NCI-H460 (cell line): ENCODE data around the gene PIEZO1. TPM values are rescaled to one million over a fixed set of nuclear protein-coding genes. Genes with fewer than 3 reads are reported as not detected.
A peak's percentile ranks its signal among the peaks of the same experiment; 100 is the strongest.
"Not testable (repeated sequence)": the region's sequence is repeated elsewhere in the genome, so short reads cannot be mapped to it uniquely, and the experiment has no call there.

Experiments used
- DNase-seq: peaks from one replicate; pipeline ENCODE4 v3.0.0-alpha.2; 2016; ENCODE audit warnings: low read depth; ENCODE audit errors: extremely low read depth
- polyA plus RNA-seq: library from polyadenylated mRNA; depleted of rRNA; stranded (reverse); fragments of >200 nt; gene quantifications from 2 replicates; pipeline ENCODE4 v1.2.3, GENCODE V29; 2014; cell fraction: nucleus; rRNA removed
- total RNA-seq: library from RNA; depleted of rRNA; stranded (reverse); fragments of >200 nt; shearing (Covaris generic); gene quantifications from 2 replicates; pipeline ENCODE4 v1.2.3, GENCODE V29; 2014; rRNA removed

The PIEZO1 gene, protein sequence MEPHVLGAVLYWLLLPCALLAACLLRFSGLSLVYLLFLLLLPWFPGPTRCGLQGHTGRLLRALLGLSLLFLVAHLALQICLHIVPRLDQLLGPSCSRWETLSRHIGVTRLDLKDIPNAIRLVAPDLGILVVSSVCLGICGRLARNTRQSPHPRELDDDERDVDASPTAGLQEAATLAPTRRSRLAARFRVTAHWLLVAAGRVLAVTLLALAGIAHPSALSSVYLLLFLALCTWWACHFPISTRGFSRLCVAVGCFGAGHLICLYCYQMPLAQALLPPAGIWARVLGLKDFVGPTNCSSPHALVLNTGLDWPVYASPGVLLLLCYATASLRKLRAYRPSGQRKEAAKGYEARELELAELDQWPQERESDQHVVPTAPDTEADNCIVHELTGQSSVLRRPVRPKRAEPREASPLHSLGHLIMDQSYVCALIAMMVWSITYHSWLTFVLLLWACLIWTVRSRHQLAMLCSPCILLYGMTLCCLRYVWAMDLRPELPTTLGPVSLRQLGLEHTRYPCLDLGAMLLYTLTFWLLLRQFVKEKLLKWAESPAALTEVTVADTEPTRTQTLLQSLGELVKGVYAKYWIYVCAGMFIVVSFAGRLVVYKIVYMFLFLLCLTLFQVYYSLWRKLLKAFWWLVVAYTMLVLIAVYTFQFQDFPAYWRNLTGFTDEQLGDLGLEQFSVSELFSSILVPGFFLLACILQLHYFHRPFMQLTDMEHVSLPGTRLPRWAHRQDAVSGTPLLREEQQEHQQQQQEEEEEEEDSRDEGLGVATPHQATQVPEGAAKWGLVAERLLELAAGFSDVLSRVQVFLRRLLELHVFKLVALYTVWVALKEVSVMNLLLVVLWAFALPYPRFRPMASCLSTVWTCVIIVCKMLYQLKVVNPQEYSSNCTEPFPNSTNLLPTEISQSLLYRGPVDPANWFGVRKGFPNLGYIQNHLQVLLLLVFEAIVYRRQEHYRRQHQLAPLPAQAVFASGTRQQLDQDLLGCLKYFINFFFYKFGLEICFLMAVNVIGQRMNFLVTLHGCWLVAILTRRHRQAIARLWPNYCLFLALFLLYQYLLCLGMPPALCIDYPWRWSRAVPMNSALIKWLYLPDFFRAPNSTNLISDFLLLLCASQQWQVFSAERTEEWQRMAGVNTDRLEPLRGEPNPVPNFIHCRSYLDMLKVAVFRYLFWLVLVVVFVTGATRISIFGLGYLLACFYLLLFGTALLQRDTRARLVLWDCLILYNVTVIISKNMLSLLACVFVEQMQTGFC (N-terminal part only)
- 81.4 and 91.4 TPM in 2 replicates for total RNA-seq
- 431 and 434 TPM in 2 replicates for polyA plus RNA-seq

DNA sequence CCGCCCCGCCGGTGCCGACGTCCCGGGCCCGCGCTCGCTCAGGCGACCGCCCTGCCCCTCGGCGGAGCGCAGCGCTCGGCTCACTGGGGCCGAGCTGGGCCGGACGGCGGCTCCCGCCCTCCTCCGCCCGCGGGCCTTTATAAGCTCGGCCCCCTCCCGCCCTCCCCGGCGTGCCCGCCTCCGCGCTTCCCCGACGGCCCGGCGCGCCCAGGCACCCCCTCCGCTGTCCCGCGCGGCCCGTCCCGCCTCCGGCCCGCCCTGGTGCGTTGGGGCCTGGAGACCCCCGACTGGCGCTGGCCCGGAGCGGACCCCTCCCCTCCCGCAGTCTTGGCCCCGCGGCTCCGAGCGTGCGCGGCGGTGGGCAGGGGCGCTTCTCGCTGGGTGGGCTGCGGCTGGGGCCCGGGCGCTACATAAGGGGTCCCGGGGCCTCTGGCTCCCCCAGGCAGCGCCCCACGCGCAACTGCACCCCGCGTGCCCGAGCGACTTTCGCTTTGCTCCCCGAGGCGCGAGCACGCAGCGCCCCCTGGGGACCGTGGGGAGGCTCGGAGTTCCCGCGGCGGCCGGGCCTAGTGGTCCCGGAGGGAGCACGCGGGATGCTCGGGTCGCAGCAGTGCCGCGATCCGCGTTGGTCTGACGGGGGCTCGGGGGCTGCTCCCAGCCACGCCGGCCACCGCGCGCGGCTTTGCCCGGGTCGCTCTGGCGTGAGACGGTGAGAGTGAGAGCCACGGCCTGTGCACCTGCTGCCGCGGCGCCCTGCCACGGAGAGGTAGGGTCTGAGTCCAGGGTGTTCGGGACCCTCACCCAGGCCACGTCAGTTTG, at the start of gene PIEZO1:
TSS of gene PIEZO1 (minus strand) at position 115 of the 819 bp plus-strand sequence. CDS start 256 bp downstream, outside the sequence.
- peak; percentile 41 for DNase-seq

DNA sequence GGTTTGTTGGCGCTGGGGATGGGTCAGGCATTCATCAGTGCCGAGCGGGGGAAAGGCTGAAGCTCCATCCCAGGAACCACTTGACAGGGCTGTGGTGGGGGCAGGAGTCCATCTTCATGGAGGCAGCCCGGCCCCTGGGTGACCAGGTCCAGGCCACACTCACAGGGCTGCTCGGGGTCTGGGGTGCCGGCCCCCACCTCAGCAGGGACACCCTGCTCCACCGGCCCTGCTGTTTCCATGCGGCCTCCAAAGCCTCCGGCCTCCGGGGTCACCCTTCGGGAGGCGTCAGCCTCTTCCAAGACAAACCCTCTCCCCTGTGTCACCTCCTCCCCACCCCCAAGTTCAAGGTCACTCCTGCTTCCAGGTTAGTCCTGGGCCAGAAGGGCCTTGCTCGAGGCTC, 49.6 kb upstream of the PIEZO1 start:
- no peak for DNase-seq

DNA sequence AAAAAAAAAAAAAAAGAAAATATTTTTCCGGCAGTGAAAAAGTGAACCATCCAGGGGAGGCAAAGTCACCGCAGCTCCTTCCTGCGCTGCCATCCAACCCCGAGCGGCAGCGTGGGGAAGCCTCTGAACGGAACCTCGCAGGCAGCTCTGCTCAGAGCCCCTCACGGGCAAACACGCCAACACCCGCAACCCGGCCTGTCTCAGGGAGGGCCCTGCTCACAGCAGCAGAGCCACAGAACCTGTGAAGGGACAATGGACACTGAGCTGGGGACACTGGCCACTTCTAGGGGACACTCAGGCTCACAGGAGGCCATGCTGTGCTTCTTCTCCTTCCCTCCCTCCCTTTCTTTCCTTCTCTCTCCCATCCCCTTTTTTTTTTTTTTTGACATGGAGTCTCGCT, 48.1 kb upstream of the PIEZO1 start:
- no peak for DNase-seq

DNA sequence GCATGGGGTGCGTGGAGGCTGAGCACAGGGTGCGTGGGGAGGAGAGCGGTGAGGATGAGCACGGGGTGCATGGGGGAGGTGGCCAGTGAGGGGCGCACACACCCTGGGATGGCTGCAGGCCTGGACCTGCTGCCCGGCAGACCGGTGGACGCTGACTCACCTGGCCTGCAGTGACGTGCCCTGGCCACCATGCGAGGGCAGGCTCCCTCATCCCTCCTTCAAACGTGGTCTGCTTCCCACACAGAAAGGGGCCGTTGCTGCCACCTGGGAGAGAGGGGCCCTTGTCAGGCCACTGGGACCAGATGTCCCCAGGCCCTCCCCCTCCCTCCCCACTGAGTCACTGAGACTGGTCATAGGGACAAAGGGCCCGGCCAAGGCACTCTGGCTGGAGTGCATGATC, 46.8 kb upstream of the PIEZO1 start:
- DNase-seq, result no peak

DNA sequence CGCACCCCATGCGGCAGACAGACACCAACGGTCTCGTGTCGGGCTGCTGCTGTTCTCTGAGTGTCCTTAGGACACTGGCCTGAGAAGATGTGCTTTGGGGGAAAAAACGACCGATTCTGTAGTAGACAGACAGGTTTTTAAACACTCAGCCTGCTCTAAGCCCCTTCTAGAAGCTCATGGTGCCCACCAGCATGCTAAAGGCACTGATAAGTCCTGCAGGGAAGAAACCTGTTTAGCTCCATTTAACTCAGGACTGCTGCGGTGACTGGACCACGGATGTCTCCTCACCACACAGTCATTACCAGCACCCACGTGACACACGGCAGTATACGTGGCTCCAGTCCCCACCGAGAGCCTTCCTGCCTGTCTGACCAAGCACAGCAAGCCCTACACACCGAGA, 45.8 kb upstream of the PIEZO1 start:
- no peak for DNase-seq

DNA sequence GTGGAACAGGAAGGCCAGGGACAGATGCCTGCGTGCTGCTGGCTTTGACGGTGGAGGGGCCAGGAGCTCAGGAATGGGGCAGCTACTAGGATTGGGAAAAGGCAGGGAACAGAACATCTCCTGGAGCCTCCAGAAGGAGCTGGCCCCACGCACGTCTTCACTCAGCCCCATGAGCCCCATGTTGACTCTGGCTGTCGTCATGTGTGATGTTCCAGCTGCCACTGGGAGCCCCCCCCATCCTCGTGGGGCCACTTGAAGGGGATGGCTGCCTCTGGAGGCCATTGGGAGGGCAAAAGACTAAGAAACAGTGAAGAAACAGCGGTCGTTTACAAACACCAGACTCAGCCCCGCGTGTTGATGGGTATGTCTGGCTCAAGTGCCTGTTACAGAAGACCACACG, 45.2 kb upstream of the PIEZO1 start:
- DNase-seq, result no peak

GRCh38 chr16:88828711-88829110, 43.7 kb upstream of the PIEZO1 start:
- no peak for DNase-seq

GRCh38 chr16:88827727-88828126, 42.7 kb upstream of the PIEZO1 start:
- DNase-seq, result no peak

- no peak for DNase-seq
These were observed 41.2 kb upstream of the PIEZO1 start for GRCh38 chr16:88826070-88826840.

GRCh38 chr16:88825146-88825545, 40.1 kb upstream of the PIEZO1 start:
- DNase-seq, result no peak

- no peak for DNase-seq
These were observed 39.4 kb upstream of the PIEZO1 start for GRCh38 chr16:88824256-88825077.

GRCh38 chr16:88823646-88824045, 38.6 kb upstream of the PIEZO1 start:
- DNase-seq, result not testable (repeated sequence)

DNA sequence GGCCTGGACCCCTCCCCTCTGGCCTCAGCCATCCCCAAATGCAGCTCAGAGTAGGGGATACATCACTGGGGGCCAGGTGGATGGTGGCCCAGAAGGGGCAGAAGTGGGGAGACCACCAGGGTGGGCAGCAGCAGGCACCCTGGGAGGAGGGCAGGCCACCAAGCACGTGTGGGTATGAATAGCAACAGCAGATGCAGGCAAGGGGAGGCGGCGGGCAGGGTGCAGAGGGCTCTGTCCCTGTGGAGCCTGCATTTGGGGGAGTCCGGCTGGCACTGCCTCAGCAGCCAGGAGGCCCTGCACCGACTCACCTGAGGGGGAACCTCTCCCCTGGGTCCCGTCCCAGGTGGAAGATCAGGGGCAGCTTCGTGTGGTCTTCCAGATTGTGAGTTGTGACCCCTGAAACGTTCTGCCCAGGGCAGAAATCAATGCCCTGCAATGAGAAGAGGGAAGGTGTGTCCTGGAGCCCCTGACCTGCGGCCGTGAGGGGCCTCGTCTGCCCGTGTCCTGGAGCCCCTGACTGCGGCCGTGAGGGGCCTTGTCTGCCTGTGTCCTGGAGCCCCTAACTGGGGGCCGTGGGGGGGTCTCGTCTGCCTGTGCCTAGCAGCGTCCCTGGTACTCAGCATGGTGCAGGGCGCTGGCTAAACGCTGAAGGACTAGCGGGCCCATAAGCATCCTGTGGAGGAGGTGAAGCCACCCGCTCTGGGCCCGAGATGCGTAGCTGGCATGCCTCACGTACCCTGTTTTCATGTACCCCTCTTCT, 37.4 kb upstream of the PIEZO1 start:
- no peak for DNase-seq

DNA sequence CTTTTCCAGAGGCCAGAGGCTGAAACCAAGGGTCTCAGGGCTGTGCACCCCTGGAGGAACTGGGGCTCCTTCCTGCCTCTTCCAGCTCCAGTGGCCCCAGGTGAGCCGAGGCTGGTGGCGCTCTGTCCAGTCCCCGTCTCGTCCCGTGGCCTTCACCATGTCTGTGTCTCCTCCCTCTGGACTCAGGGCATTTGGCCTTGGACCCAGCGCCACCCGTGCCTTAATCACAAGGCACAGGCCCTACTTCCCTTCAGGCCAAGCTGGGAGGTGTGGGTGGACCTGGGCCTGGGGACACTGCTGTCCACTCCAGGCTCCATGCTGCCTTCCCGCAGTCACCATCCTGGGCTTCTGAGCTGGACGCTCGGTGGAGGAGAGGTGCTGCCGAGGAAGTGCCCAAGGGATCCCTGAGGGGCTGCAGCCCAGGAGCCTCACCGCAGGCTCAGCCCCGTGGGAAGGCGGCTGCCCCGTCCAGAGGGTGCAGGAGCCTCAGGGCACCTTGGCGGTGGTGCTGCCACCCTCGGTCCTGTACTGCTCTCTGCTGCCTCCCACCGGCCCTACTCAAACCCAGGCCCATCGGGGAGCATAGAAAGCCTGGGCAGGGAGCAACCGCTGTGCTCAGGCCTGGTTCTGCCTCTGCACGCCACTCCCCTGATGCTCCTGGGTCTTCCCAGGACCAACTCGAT, 36.3 kb upstream of the PIEZO1 start:
- DNase-seq, result no peak

DNA sequence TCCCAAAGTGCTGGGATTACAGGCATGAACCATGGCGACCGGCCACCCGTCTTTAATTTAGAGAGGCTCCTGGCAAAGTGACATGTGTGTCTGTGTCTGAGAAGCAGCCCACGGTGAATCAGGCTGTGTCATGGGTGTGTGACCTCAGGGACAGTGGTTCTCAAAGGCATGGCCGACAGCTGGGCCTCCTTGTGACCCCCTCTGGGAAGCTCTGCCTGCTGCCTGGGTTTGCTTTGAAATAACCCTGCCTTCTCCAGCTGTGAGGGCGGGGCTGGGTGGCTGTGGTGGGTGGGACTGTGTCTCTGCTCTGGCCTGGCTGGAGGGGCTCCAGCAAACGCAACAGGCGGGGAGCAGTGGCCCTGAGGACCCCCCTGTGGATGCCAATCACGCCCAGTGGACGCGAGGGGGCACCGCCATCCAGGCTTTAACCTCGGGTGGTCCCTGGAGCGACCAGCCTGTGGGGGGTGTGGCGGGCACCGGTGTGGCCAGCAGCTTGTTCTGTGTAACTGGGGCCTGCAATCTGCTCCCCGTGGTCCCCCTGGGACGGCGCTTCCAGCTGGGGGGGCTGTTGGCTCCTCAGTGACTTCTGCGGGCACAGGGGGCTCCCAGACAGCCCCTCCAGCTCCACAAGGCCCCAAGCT, 35.5 kb upstream of the PIEZO1 start:
- no peak for DNase-seq

GRCh38 chr16:88819126-88819525, 34.1 kb upstream of the PIEZO1 start:
- DNase-seq, result no peak

- no peak for DNase-seq
These were observed 33.5 kb upstream of the PIEZO1 start for GRCh38 chr16:88818575-88818874.
